HCT116 (cell line): Measurements from ENCODE around the gene RPL29. TPM values are rescaled to one million over a fixed set of nuclear protein-coding genes. Genes with fewer than 3 reads are reported as not detected.

Source experiments
- ATAC-seq: fragments of 200-7000 bp; cut with Tn5 transposase; 2 replicates; pipeline ENCODE4 v1.9.1; 2020; ENCODE audit warnings: mild to moderate bottlenecking, moderate library complexity
- BruUV-seq: library from RNA; stranded (reverse); fragments of 400-500 nt; replicated peaks from 2 replicates; lab custom pipeline; 2021; lab: Mats Ljungman, UMichigan
- CTCF ChIA-PET: fragments of 300-600 bp; sonication (Branson Sonifier 250); formaldehyde crosslinking; loops from one replicate; lab custom pipeline; 2021; ENCODE audit warnings: antibody characterized with exemption; lab: Charles Lee
- POLR2A ChIA-PET: fragments of 300-600, 350-600 bp; sonication (Branson Sonifier 250); formaldehyde crosslinking; loops from one replicate; lab custom pipeline; 2021; ENCODE audit warnings: antibody characterized with exemption; lab: Charles Lee
- RAD21 ChIA-PET, 2 experiments: fragments of 300-600 bp; sonication (Branson Sonifier 250); formaldehyde crosslinking; loops; one replicate each; lab custom pipeline; 2023; ENCODE audit warnings: low total read pairs in 2 of 2; ENCODE audit not compliant: uncharacterized antibody in 2 of 2, unreplicated experiment in 2 of 2, low non-redundant PET in 1 of 2; lab: Charles Lee
- DNase-seq: peaks from one replicate; pipeline ENCODE4 v3.0.0-alpha.2; 2010; ENCODE audit warnings: low read depth, low spot score
- H2AFZ ChIP-seq: fragments of 200-600 bp; shearing (Covaris generic), sonication (generic); 2 replicates; pipeline ENCODE4 v1.6.1; 2017; ENCODE audit warnings: low read depth, mixed run types, mixed read lengths, antibody characterized with exemption, low read length; ENCODE audit not compliant: poor library complexity, severe bottlenecking
- H3K27ac ChIP-seq: 2 replicates; pipeline ENCODE4 v1.5.1; 2012; ENCODE audit warnings: low read depth, low read length
- H3K27me3 ChIP-seq: fragments of 200-600 bp; sonication (generic); 2 replicates; pipeline ENCODE4 v1.6.1; 2016; ENCODE audit warnings: mixed run types, low read length, mixed read lengths; ENCODE audit not compliant: insufficient read depth
- H3K36me3 ChIP-seq, 2 experiments: fragments of 200-500 bp in 1 of 2; fragments of 200-600 bp in 1 of 2; sonication (Bioruptor generic) in 1 of 2; sonication (generic) in 1 of 2; 2 replicates each; pipeline versions ENCODE4 v1.5.1 to v1.6.1; 2014 to 2016; ENCODE audit warnings: low read length in 2 of 2, inconsistent platforms in 1 of 2, mixed read lengths in 1 of 2, mixed run types in 1 of 2; ENCODE audit not compliant: insufficient read depth in 2 of 2, control insufficient read depth in 1 of 2
- H3K4me1 ChIP-seq, 2 experiments: fragments of 200-600 bp in 1 of 2; sonication (generic) in 1 of 2; 2 replicates each; pipeline versions ENCODE4 v1.5.1 to v1.6.1; 2012 to 2017; ENCODE audit warnings: low read length in 2 of 2, inconsistent platforms in 1 of 2, mild to moderate bottlenecking in 1 of 2, mixed read lengths in 1 of 2, mixed run types in 1 of 2, moderate library complexity in 1 of 2; ENCODE audit not compliant: insufficient read depth in 2 of 2, control insufficient read depth in 1 of 2
- H3K4me2 ChIP-seq: fragments of 200-600 bp; sonication (generic); 2 replicates; pipeline ENCODE4 v1.6.1; 2017; ENCODE audit warnings: mixed run types, low read length, mixed read lengths
- H3K4me3 ChIP-seq, 2 experiments: fragments of 200-600 bp in 1 of 2; sonication (generic) in 1 of 2; replicated peaks in 1 of 2; 2 replicates each; pipeline ENCODE4 v1.5.1; 2011 to 2016; ENCODE audit warnings: low read length in 2 of 2, control low read depth in 1 of 2, low read depth in 1 of 2, mild to moderate bottlenecking in 1 of 2, mixed read lengths in 1 of 2, mixed run types in 1 of 2
- H3K79me2 ChIP-seq: fragments of 200-600 bp; sonication (generic); 2 replicates; pipeline ENCODE4 v1.6.1; 2017; ENCODE audit warnings: mild to moderate bottlenecking, mixed run types, low read length, moderate library complexity, mixed read lengths; ENCODE audit not compliant: insufficient read depth
- H3K9ac ChIP-seq: fragments of 200-600 bp; sonication (generic); 2 replicates; pipeline ENCODE4 v1.6.1; 2016; ENCODE audit warnings: low read length, mixed read lengths
- H3K9me2 ChIP-seq: fragments of 200-600 bp; sonication (generic), shearing (Covaris generic); 2 replicates; pipeline ENCODE4 v1.6.1; 2017; ENCODE audit warnings: mixed run types, mild to moderate bottlenecking, moderate library complexity; ENCODE audit not compliant: insufficient read depth
- H3K9me3 ChIP-seq, 2 experiments: fragments of 200-500 bp in 1 of 2; fragments of 200-600 bp in 1 of 2; sonication (Bioruptor generic) in 1 of 2; sonication (generic) in 1 of 2; 2 replicates each; pipeline ENCODE4 v1.6.1; 2014 to 2017; ENCODE audit warnings: low read length in 2 of 2, mixed read lengths in 2 of 2, inconsistent platforms in 1 of 2, low read depth in 1 of 2, mild to moderate bottlenecking in 1 of 2, mixed run types in 1 of 2, moderate library complexity in 1 of 2; ENCODE audit not compliant: control insufficient read depth in 1 of 2, insufficient read depth in 1 of 2
- H4K20me1 ChIP-seq: fragments of 200-600 bp; sonication (generic), shearing (Covaris generic); 2 replicates; pipeline ENCODE4 v1.6.1; 2017; ENCODE audit warnings: mixed run types, mild to moderate bottlenecking, moderate library complexity; ENCODE audit not compliant: insufficient read depth
- CBX3 ChIP-seq: IDR thresholded peaks from 2 replicates; pipeline ENCODE4 v1.6.1; 2012; ENCODE audit warnings: low read depth
- ELF1 ChIP-seq: IDR thresholded peaks from 2 replicates; pipeline ENCODE4 v1.6.1; 2012; ENCODE audit warnings: low read depth, borderline replicate concordance
- EZH2 ChIP-seq: fragments of 200-600 bp; sonication (generic); IDR thresholded peaks from 2 replicates; pipeline ENCODE4 v1.6.1; 2017; ENCODE audit warnings: antibody characterized with exemption, mixed run types
- EZH2phosphoT487 ChIP-seq: fragments of 200-600 bp; IDR thresholded peaks from 2 replicates; pipeline ENCODE4 v1.6.1; 2018; ENCODE audit warnings: antibody characterized with exemption, borderline replicate concordance
- POLR2A ChIP-seq: IDR thresholded peaks from 2 replicates; pipeline ENCODE4 v1.7.0; 2011; ENCODE audit warnings: borderline replicate concordance; ENCODE audit not compliant: insufficient read depth, insufficient read length; ENCODE audit errors: extremely low read depth
- POLR2AphosphoS5 ChIP-seq: IDR thresholded peaks from 2 replicates; pipeline ENCODE4 v1.6.1; 2011; ENCODE audit warnings: mild to moderate bottlenecking, low read depth, low read length, moderate library complexity
- SRF ChIP-seq: IDR thresholded peaks from 2 replicates; pipeline ENCODE4 v1.6.1; 2012; ENCODE audit warnings: low read depth
- YY1 ChIP-seq: IDR thresholded peaks from 2 replicates; pipeline ENCODE4 v1.6.1; 2011; ENCODE audit warnings: low read length, low read depth, moderate library complexity, mild to moderate bottlenecking; ENCODE audit not compliant: insufficient replicate concordance; ENCODE audit errors: extremely low read depth
- ZFX ChIP-seq: fragments of 450-650 bp; IDR thresholded peaks from 2 replicates; pipeline ENCODE4 v1.6.1; 2017
- ZNF274 ChIP-seq: fragments of 200-500 bp; sonication (Bioruptor generic); IDR thresholded peaks from 2 replicates; pipeline ENCODE4 v1.6.1; 2014; ENCODE audit warnings: mild to moderate bottlenecking, low read depth, low read length, inconsistent platforms
- intact Hi-C: fragments of 100-400 bp; cut with micrococcal nuclease; formaldehyde crosslinking; loops from 2 replicates; pipeline ENCODE4 v1.10.0; 2022
- total RNA-seq: library from RNA; stranded (reverse); gene quantifications from one replicate; pipeline ENCODE4 v1.2.1, GENCODE V29; 2021; ENCODE audit not compliant: unreplicated experiment
- TF ChIP-seq, protein P1 (sequence below): IDR thresholded peaks from 2 replicates; pipeline ENCODE4 v1.6.1; 2012
- TF ChIP-seq, protein P2 (sequence below): IDR thresholded peaks from 2 replicates; pipeline ENCODE4 v1.6.1; 2012; ENCODE audit warnings: low read depth

The RPL29 gene
- total RNA-seq, 1 experiment from 2014 or later, result 1,880 TPM

DNA sequence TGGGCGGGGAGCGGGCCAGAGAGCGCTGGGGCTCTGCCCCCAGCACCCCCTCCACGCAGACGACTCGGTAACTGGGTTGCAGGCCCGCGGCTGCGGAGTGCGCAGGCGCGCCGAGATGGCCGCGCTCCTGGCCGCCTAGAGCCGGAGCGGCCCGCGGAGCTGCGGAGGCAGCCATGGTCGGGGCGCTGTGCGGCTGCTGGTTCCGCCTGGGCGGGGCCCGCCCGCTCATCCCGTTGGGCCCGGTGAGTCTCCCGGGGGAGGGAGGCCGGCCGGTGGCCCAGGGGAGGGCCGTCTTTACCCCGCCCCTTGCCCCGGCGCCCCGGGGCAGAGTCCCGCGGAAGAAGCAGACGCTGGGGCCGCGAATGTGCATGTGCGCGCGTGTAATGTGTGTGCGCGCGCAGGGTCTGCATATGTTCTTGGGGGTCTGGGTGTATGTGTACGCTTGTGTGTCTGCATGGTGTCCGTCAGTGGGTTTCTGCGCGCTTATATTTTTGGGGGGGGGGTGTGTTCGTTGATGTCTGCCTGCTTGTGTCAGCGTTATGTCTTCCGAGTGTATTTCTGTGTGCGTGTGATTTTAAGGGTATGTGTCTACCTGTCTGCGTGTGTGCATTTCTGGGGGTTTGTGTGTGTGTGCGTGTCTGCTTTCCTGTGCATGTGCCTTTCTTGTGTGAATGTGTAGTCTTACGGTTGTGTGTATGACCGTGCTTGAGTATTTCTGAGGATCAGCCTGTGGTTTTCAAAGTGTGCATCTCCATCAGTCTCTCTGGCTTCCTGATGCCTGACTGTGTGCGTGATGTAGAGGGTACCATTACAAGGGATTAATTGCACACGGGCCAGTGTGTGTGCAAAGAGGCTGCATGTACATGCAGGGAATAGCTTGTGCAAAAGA is 20.5 kb downstream of the RPL29 start, which contains the start of gene ABHD14A:
Gene ABHD14A, plus strand, starts transcription at position 102 of the 889 bp plus-strand sequence. Its CDS starts 72 bp downstream, at position 174.
- no peaks in the 10 kb centered on the region for H3K9me2 ChIP-seq

More for the DNA sequence above, 20.5 kb downstream of the RPL29 start, which contains the start of gene ABHD14A:
- H4K20me1 ChIP-seq, result 0 out of 2 replicates have a peak, but pooled peaks cover 4% of the 10 kb centered on the region
- H3K27me3 ChIP-seq, result no peaks in the 10 kb centered on the region
- H2AFZ ChIP-seq, result peak within 1 kb of the TSS; percentile 87
- no peak for DNase-seq
- peak; percentile 70 for ATAC-seq
- H3K36me3 ChIP-seq, result peaks cover 3 to 16% of the 10 kb centered on the region in 2 experiments; a peak in 2 of 4 replicates
- ChIA-PET RAD21 (interaction anchor here in 1 of 2 experiments (0.9 kb wide), 1 partner anchor 32 kb away, joined by 4 read pairs; no protein-coding TSS in a partner anchor), CTCF (interaction anchor here (0.6 to 4.8 kb wide), 5 partner anchors 8 to 33 kb away, joined by 3 to 47 read pairs (median 6); partner anchors contain the start of genes ACY1, PARP3 and RRP9), POLR2A (interaction anchor here (1.4 to 3.3 kb wide), 2 partner anchors 8 to 32 kb away, joined by 4 to 20 read pairs; partner anchors contain the start of gene ACY1)
- peak within 1 kb of the TSS; percentile 93 to 99 for H3K4me3 ChIP-seq
- intact Hi-C loops, result loop anchor here (1.0 kb wide), 1 partner anchor 33 kb away; the partner anchor contains the start of gene PARP3
- peak within 1 kb of the TSS; percentile 100 for H3K9ac ChIP-seq
- H3K9me3 ChIP-seq, result no peaks in the 10 kb centered on the region
- peaks cover 33% of the 10 kb centered on the region for H3K79me2 ChIP-seq
- peak within 1 kb of the TSS; percentile 97 for H3K27ac ChIP-seq
- no TSS peak for BruUV-seq
- peaks cover 17 to 45% of the 10 kb centered on the region in 2 experiments for H3K4me1 ChIP-seq
- TF ChIP-seq CBX3 (no peak), ZNF274 (no peak), POLR2A (peak; percentile 61), POLR2AphosphoS5 (peak; percentile 84), YY1 (peak; percentile 86), ELF1 (no peak), ZFX (peak; percentile 49; the same call in 1 of the 2 replicates), SRF (no peak), EZH2phosphoT487 (no peak), EZH2 (no peak)
- TF ChIP-seq, protein P1, sequence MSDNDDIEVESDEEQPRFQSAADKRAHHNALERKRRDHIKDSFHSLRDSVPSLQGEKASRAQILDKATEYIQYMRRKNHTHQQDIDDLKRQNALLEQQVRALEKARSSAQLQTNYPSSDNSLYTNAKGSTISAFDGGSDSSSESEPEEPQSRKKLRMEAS, result no peak
- TF ChIP-seq, protein P2, sequence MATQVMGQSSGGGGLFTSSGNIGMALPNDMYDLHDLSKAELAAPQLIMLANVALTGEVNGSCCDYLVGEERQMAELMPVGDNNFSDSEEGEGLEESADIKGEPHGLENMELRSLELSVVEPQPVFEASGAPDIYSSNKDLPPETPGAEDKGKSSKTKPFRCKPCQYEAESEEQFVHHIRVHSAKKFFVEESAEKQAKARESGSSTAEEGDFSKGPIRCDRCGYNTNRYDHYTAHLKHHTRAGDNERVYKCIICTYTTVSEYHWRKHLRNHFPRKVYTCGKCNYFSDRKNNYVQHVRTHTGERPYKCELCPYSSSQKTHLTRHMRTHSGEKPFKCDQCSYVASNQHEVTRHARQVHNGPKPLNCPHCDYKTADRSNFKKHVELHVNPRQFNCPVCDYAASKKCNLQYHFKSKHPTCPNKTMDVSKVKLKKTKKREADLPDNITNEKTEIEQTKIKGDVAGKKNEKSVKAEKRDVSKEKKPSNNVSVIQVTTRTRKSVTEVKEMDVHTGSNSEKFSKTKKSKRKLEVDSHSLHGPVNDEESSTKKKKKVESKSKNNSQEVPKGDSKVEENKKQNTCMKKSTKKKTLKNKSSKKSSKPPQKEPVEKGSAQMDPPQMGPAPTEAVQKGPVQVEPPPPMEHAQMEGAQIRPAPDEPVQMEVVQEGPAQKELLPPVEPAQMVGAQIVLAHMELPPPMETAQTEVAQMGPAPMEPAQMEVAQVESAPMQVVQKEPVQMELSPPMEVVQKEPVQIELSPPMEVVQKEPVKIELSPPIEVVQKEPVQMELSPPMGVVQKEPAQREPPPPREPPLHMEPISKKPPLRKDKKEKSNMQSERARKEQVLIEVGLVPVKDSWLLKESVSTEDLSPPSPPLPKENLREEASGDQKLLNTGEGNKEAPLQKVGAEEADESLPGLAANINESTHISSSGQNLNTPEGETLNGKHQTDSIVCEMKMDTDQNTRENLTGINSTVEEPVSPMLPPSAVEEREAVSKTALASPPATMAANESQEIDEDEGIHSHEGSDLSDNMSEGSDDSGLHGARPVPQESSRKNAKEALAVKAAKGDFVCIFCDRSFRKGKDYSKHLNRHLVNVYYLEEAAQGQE, result no peak
- H3K4me2 ChIP-seq, result peak within 1 kb of the TSS; percentile 91
